Measurements from ENCODE around the gene SREK1. TPM values are rescaled to one million over a fixed set of nuclear protein-coding genes. Genes with fewer than 3 reads are reported as not detected.

SREK1 gene
- total and polyA plus RNA-seq, 8 donors = 10.4 to 242 (median 134) TPM

- Histone ChIP-seq H3K4me1 (no peaks in the 10 kb centered on the region), H3K9me3 (no peaks in the 10 kb centered on the region), H3K27ac (no peak overlapping the region), H3K36me3 (peaks cover 4 to 88% (median 80%) of the 10 kb centered on the region in 4 donors), H3K4me3 (no peak overlapping the region), H3K27me3 (no peaks in the 10 kb centered on the region)
- intact Hi-C loops (cut with DNase I; ENCODE audit: low total_unique reads) = no loop called here
- DNase-seq = no peak
- WGBS, 5 donors = 80 to 91% (median 83%) methylated on average over 1 of the region's 1 CpG
- TF ChIP-seq CTCF (IDR thresholded peaks at IDR 0.05) (no peak), POLR2AphosphoS5 (IDR thresholded peaks at IDR 0.05) (no peak), EP300 (IDR thresholded peaks at IDR 0.05) (no peak), POLR2A (IDR thresholded peaks at IDR 0.05) (no peak)
Measured at GRCh38 chr5:66179297-66180051, 35.4 kb downstream of the SREK1 start.

DNA sequence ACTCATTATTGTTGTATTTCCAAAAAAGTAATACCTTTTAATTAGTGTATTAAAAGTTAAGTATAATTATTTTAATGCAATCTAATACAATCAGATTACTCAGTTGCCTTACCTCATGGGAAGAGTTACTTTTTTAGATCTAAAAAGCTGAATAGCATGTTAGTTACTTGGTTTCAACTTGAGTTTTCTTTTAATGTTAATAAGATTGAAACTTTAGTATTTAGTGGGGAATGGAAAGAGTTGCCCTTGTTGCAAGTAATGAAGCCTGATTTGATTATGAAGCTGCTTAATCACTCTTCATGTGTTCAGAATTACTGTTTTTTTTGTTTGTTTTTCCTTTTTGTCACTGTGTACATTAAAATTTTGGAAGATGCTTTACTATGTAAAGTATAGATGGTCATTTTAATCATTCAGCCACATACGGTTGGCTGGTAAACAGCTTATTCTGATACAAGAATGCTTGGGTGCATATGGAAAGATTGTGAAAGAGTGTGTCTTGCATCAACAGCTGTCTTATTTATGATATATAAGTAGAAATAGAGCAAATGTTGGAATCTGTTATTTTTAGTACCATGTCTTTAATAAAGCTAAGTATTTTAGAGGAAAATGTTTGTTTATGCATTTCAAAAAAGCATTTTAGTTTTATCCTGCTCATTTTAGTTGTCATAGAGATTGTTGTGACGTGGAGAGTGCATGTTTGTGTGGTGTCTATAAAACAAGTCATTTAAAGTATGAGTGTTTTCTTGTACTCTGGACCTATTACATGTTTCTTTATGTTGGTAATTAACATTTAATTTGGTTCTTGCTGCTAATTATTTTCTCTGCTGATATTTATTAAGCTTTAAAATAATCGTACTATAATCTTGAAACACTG is 36.4 kb downstream of the SREK1 start:
- no peak for DNase-seq
- no peaks in the 10 kb centered on the region for H3K27me3 ChIP-seq
- TF ChIP-seq CTCF (IDR thresholded peaks at IDR 0.05) = no peak
- TF ChIP-seq POLR2A (IDR thresholded peaks at IDR 0.05) = no peak
- TF ChIP-seq POLR2AphosphoS5 (IDR thresholded peaks at IDR 0.05) = no peak
- no peak for TF ChIP-seq EP300 (IDR thresholded peaks at IDR 0.05)
- no peak overlapping the region for H3K27ac ChIP-seq
- peaks cover 4 to 78% (median 74%) of the 10 kb centered on the region in 4 donors for H3K36me3 ChIP-seq
- no peak overlapping the region for H3K4me3 ChIP-seq
- intact Hi-C loops (cut with DNase I; ENCODE audit: low total_unique reads) = no loop called here
- H3K9me3 ChIP-seq = no peaks in the 10 kb centered on the region
- 84 to 91% (median 87%) methylated on average over 3 of the region's 3 CpGs for WGBS, 5 donors
- H3K4me1 ChIP-seq = no peaks in the 10 kb centered on the region

DNA sequence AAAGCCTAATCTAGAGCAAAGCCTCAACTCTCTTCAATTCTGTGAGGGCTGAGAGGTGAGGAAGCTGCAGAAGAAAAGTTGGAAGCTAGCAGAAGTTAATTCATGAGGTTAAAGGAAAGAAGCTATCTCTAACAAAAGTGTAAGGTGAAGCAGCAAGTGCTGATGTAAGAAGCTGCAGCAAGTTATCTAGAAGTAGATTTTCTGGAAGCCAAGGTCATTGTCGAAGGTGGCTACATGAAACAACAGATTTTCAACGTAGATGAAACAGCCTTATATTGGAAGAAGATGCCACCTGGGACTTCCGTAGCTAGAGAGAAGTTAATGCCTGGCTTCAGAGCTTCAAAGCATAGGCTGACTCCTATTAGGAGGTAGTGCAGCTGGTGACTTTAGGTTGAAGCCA is 42.0 kb downstream of the SREK1 start:
- H3K9me3 ChIP-seq = no peaks in the 10 kb centered on the region
- no peak for DNase-seq
- 76 to 90% (median 88%) methylated on average over 3 of the region's 3 CpGs for WGBS, 5 donors
- peaks cover 4 to 30% (median 22%) of the 10 kb centered on the region in 4 donors for H3K36me3 ChIP-seq
- intact Hi-C loops (cut with DNase I; ENCODE audit: low total_unique reads) = no loop called here
- H3K4me3 ChIP-seq = no peak overlapping the region
- H3K27ac ChIP-seq = no peak overlapping the region
- no peaks in the 10 kb centered on the region for H3K27me3 ChIP-seq
- no peak for TF ChIP-seq EP300 (IDR thresholded peaks at IDR 0.05)
- TF ChIP-seq POLR2AphosphoS5 (IDR thresholded peaks at IDR 0.05) = no peak
- no peaks in the 10 kb centered on the region for H3K4me1 ChIP-seq

DNA sequence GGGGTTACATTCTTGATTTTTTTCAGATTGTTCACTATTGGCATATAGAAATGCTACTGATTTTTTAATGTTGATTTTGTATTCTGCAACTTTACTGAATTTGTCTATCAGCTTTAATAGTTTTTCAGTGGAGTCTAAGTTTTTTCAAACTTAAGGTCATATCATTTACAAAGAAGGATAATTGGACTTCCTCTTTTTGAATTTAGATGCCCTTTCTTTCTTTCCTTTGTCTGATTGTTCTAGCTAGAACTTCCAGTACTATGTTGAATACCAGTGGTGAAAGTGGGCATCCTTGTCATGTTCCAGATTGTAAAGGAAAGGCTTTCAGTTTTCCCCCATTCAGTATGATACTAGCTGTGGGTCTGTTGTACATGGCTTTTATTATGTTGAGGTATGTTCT is 49.3 kb downstream of the SREK1 start:
- H3K36me3 ChIP-seq = peaks cover 0 to 4% (median 0%) of the 10 kb centered on the region in 4 donors
- no peak overlapping the region for H3K4me3 ChIP-seq
- no peaks in the 10 kb centered on the region for H3K9me3 ChIP-seq
- H3K27ac ChIP-seq = no peak overlapping the region
- no peaks in the 10 kb centered on the region for H3K27me3 ChIP-seq
- TF ChIP-seq EP300 (IDR thresholded peaks at IDR 0.05) (no peak), CTCF (IDR thresholded peaks at IDR 0.05) (no peak), POLR2AphosphoS5 (IDR thresholded peaks at IDR 0.05) (no peak), POLR2A (IDR thresholded peaks at IDR 0.05) (no peak)
- intact Hi-C loops (cut with DNase I; ENCODE audit: low total_unique reads) = no loop called here
- DNase-seq = no peak
- no peaks in the 10 kb centered on the region for H3K4me1 ChIP-seq
